H1 (cell line): ENCODE data around the gene RPE. TPM values are rescaled to one million over a fixed set of nuclear protein-coding genes. Genes with fewer than 3 reads are reported as not detected.

Source experiments
- CBX5 ChIP-seq: fragments of 300-800, 300-1000 bp; sonication (generic); IDR thresholded peaks from 2 replicates; pipeline ENCODE4 v1.7.1; 2016; ENCODE audit warnings: antibody characterized with exemption, low read length, low read depth
- CEBPB ChIP-seq: IDR thresholded peaks from 2 replicates; pipeline ENCODE4 v1.6.1; 2012; ENCODE audit warnings: low read depth, low read length
- GABPA ChIP-seq: IDR thresholded peaks from 2 replicates; pipeline ENCODE4 v1.6.1; 2011; ENCODE audit warnings: mild to moderate bottlenecking, low read length, moderate library complexity, borderline replicate concordance; ENCODE audit not compliant: insufficient read depth
- KDM4A ChIP-seq: IDR thresholded peaks from one replicate; pipeline ENCODE4 v1.7.1; 2012; ENCODE audit warnings: low read depth, mild to moderate bottlenecking, moderate library complexity, low read length, inconsistent platforms; ENCODE audit not compliant: severe bottlenecking
- SIN3A ChIP-seq, 2 experiments: IDR thresholded peaks in 1 of 2; conservative IDR thresholded peaks in 1 of 2; 2 replicates each; pipeline ENCODE4 v1.6.1; 2011 to 2012; ENCODE audit warnings: low read length in 2 of 2, improper control_type of control experiment in 1 of 2, low read depth in 1 of 2, mild to moderate bottlenecking in 1 of 2
- SP1 ChIP-seq: IDR thresholded peaks from 2 replicates; pipeline ENCODE4 v1.6.1; 2011; ENCODE audit warnings: low read depth, low read length
- SP2 ChIP-seq: IDR thresholded peaks from 2 replicates; pipeline ENCODE4 v1.6.1; 2012; ENCODE audit warnings: mild to moderate bottlenecking, low read length, inconsistent platforms
- TEAD4 ChIP-seq: IDR thresholded peaks from 2 replicates; pipeline ENCODE4 v1.6.1; 2012; ENCODE audit warnings: low read depth, low read length, inconsistent platforms, mixed read lengths
- polyA plus RNA-seq, 7 experiments: library from polyadenylated mRNA; depleted of rRNA in 3 of 7; stranded (reverse) in 5 of 7; unstranded in 2 of 7; fragments of >200 nt in 5 of 7; fragments of 200-250 nt in 2 of 7; gene quantifications; 1 replicate in 5 of 7; 2 replicates in 1 of 7; 4 replicates in 1 of 7; pipeline versions ENCODE4 v1.2.1 to v1.2.3, GENCODE V29; 2011 to 2013; ENCODE audit warnings: missing spikeins in 2 of 7, mixed read lengths in 2 of 7
- total RNA-seq: library from RNA; stranded (reverse); fragmentation: NEBNext Ultra II Directional; extraction: Animal tissue kit (Norgen Biotek cat#: 25700); gene quantifications from 2 replicates; pipeline ENCODE4 v1.2.1, GENCODE V29; 2021
- TF ChIP-seq, protein P1 (sequence below): fragments of 300-600 bp; sonication (generic); IDR thresholded peaks from 2 replicates; pipeline ENCODE4 v1.7.1; 2012; ENCODE audit warnings: low read length, moderate library complexity, mild to moderate bottlenecking, inconsistent platforms; ENCODE audit not compliant: insufficient replicate concordance
- TF ChIP-seq, protein P2 (sequence below): IDR thresholded peaks from 2 replicates; pipeline ENCODE4 v1.6.1; 2012; ENCODE audit warnings: low read length, inconsistent platforms

RPE gene
- total and polyA plus RNA-seq, 2 of the 8 experiments (the other 6 are each of a cell fraction or from before 2014, with no cell fraction given) = 77.8 to 102 TPM

DNA sequence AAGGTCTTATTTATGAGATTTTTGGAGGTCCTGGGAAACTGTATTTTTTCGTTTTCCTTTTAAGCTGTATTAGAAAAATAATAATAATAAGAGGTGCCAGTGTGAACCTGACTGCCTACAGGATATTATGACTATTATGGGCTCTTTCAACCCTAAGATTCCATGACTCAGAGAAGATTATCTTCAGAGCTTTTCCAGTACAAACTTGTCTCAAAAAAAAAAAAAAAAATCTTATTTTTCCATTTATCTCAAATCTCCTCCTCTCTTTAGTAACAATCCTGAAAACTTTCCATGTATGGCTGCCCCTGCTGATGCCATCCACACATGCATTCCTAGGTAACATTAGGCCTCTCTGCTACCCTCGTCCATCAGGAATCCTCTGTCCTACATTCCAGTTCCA is 36.7 kb upstream of the RPE start (continued):
- TF ChIP-seq, protein P1, sequence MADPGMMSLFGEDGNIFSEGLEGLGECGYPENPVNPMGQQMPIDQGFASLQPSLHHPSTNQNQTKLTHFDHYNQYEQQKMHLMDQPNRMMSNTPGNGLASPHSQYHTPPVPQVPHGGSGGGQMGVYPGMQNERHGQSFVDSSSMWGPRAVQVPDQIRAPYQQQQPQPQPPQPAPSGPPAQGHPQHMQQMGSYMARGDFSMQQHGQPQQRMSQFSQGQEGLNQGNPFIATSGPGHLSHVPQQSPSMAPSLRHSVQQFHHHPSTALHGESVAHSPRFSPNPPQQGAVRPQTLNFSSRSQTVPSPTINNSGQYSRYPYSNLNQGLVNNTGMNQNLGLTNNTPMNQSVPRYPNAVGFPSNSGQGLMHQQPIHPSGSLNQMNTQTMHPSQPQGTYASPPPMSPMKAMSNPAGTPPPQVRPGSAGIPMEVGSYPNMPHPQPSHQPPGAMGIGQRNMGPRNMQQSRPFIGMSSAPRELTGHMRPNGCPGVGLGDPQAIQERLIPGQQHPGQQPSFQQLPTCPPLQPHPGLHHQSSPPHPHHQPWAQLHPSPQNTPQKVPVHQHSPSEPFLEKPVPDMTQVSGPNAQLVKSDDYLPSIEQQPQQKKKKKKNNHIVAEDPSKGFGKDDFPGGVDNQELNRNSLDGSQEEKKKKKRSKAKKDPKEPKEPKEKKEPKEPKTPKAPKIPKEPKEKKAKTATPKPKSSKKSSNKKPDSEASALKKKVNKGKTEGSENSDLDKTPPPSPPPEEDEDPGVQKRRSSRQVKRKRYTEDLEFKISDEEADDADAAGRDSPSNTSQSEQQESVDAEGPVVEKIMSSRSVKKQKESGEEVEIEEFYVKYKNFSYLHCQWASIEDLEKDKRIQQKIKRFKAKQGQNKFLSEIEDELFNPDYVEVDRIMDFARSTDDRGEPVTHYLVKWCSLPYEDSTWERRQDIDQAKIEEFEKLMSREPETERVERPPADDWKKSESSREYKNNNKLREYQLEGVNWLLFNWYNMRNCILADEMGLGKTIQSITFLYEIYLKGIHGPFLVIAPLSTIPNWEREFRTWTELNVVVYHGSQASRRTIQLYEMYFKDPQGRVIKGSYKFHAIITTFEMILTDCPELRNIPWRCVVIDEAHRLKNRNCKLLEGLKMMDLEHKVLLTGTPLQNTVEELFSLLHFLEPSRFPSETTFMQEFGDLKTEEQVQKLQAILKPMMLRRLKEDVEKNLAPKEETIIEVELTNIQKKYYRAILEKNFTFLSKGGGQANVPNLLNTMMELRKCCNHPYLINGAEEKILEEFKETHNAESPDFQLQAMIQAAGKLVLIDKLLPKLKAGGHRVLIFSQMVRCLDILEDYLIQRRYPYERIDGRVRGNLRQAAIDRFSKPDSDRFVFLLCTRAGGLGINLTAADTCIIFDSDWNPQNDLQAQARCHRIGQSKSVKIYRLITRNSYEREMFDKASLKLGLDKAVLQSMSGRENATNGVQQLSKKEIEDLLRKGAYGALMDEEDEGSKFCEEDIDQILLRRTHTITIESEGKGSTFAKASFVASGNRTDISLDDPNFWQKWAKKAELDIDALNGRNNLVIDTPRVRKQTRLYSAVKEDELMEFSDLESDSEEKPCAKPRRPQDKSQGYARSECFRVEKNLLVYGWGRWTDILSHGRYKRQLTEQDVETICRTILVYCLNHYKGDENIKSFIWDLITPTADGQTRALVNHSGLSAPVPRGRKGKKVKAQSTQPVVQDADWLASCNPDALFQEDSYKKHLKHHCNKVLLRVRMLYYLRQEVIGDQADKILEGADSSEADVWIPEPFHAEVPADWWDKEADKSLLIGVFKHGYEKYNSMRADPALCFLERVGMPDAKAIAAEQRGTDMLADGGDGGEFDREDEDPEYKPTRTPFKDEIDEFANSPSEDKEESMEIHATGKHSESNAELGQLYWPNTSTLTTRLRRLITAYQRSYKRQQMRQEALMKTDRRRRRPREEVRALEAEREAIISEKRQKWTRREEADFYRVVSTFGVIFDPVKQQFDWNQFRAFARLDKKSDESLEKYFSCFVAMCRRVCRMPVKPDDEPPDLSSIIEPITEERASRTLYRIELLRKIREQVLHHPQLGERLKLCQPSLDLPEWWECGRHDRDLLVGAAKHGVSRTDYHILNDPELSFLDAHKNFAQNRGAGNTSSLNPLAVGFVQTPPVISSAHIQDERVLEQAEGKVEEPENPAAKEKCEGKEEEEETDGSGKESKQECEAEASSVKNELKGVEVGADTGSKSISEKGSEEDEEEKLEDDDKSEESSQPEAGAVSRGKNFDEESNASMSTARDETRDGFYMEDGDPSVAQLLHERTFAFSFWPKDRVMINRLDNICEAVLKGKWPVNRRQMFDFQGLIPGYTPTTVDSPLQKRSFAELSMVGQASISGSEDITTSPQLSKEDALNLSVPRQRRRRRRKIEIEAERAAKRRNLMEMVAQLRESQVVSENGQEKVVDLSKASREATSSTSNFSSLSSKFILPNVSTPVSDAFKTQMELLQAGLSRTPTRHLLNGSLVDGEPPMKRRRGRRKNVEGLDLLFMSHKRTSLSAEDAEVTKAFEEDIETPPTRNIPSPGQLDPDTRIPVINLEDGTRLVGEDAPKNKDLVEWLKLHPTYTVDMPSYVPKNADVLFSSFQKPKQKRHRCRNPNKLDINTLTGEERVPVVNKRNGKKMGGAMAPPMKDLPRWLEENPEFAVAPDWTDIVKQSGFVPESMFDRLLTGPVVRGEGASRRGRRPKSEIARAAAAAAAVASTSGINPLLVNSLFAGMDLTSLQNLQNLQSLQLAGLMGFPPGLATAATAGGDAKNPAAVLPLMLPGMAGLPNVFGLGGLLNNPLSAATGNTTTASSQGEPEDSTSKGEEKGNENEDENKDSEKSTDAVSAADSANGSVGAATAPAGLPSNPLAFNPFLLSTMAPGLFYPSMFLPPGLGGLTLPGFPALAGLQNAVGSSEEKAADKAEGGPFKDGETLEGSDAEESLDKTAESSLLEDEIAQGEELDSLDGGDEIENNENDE = no peak
- no peak for TF ChIP-seq CEBPB
- TF ChIP-seq SP1 = no peak
- TF ChIP-seq KDM4A = no peak
- TF ChIP-seq, protein P2, sequence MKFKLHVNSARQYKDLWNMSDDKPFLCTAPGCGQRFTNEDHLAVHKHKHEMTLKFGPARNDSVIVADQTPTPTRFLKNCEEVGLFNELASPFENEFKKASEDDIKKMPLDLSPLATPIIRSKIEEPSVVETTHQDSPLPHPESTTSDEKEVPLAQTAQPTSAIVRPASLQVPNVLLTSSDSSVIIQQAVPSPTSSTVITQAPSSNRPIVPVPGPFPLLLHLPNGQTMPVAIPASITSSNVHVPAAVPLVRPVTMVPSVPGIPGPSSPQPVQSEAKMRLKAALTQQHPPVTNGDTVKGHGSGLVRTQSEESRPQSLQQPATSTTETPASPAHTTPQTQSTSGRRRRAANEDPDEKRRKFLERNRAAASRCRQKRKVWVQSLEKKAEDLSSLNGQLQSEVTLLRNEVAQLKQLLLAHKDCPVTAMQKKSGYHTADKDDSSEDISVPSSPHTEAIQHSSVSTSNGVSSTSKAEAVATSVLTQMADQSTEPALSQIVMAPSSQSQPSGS = no peak
- TF ChIP-seq CBX5 = no peak
- no peak for TF ChIP-seq SIN3A (conservative IDR thresholded peaks at IDR 0.05 in 1 of 2, IDR thresholded peaks at IDR 0.05 in 1 of 2; ENCODE audit: low read depth in 1 of 2, low read length in 2 of 2)
- no peak for TF ChIP-seq GABPA
- no peak for TF ChIP-seq SP2
- no peak for TF ChIP-seq TEAD4
